HL-60 (cell line): ENCODE results near the gene CRYBG2.

ENCODE experiments used
- GABPA ChIP-seq: IDR thresholded peaks from 2 replicates; pipeline ENCODE4 v1.6.1; 2012; ENCODE audit warnings: low read depth
- POLR2AphosphoS5 ChIP-seq: IDR thresholded peaks from 2 replicates; pipeline ENCODE4 v1.6.1; 2012; ENCODE audit warnings: low read depth
- SPI1 ChIP-seq: IDR thresholded peaks from 2 replicates; pipeline ENCODE4 v1.6.1; 2012; ENCODE audit warnings: low read depth, mild to moderate bottlenecking, borderline replicate concordance
- TF ChIP-seq, protein P1 (sequence below): IDR thresholded peaks from one replicate; pipeline ENCODE4 v1.5.1; 2011; ENCODE audit warnings: low read length, control low read depth, inconsistent platforms; ENCODE audit not compliant: insufficient read depth
- TF ChIP-seq, protein P2 (sequence below): IDR thresholded peaks from 2 replicates; pipeline ENCODE4 v1.6.1; 2012; ENCODE audit warnings: low read depth; ENCODE audit not compliant: insufficient replicate concordance

DNA sequence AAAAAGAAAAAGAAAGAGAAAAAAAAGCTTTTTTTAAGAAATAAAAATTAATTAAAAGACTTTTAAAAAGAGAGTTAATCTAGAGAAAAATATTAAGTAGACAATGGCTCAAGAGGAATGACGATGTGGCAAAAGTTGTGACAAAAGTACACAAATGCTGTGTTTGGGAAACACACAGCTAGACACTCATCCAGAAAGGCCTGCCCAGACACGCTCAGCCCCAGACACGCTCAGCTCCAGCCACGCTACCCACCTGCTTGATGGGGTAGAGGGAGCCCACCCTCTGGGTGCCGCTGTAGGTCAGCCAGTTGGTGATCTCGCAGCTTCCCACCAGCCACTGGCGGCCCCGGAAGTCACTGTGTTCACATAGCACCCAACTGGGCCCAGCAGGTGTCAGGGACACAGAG lies 26.0 kb downstream of the CRYBG2 start:
- TF ChIP-seq, protein P1, sequence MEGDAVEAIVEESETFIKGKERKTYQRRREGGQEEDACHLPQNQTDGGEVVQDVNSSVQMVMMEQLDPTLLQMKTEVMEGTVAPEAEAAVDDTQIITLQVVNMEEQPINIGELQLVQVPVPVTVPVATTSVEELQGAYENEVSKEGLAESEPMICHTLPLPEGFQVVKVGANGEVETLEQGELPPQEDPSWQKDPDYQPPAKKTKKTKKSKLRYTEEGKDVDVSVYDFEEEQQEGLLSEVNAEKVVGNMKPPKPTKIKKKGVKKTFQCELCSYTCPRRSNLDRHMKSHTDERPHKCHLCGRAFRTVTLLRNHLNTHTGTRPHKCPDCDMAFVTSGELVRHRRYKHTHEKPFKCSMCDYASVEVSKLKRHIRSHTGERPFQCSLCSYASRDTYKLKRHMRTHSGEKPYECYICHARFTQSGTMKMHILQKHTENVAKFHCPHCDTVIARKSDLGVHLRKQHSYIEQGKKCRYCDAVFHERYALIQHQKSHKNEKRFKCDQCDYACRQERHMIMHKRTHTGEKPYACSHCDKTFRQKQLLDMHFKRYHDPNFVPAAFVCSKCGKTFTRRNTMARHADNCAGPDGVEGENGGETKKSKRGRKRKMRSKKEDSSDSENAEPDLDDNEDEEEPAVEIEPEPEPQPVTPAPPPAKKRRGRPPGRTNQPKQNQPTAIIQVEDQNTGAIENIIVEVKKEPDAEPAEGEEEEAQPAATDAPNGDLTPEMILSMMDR, result no peak
- TF ChIP-seq, protein P2, sequence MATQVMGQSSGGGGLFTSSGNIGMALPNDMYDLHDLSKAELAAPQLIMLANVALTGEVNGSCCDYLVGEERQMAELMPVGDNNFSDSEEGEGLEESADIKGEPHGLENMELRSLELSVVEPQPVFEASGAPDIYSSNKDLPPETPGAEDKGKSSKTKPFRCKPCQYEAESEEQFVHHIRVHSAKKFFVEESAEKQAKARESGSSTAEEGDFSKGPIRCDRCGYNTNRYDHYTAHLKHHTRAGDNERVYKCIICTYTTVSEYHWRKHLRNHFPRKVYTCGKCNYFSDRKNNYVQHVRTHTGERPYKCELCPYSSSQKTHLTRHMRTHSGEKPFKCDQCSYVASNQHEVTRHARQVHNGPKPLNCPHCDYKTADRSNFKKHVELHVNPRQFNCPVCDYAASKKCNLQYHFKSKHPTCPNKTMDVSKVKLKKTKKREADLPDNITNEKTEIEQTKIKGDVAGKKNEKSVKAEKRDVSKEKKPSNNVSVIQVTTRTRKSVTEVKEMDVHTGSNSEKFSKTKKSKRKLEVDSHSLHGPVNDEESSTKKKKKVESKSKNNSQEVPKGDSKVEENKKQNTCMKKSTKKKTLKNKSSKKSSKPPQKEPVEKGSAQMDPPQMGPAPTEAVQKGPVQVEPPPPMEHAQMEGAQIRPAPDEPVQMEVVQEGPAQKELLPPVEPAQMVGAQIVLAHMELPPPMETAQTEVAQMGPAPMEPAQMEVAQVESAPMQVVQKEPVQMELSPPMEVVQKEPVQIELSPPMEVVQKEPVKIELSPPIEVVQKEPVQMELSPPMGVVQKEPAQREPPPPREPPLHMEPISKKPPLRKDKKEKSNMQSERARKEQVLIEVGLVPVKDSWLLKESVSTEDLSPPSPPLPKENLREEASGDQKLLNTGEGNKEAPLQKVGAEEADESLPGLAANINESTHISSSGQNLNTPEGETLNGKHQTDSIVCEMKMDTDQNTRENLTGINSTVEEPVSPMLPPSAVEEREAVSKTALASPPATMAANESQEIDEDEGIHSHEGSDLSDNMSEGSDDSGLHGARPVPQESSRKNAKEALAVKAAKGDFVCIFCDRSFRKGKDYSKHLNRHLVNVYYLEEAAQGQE, result no peak
- TF ChIP-seq GABPA, result no peak
- TF ChIP-seq SPI1, result no peak
- no peak for TF ChIP-seq POLR2AphosphoS5
